22Rv1 (cell line): ENCODE data around the gene TUBB2B.

ENCODE experiments used
- CTCF ChIP-seq: fragments of 450-650 bp; IDR thresholded peaks from 2 replicates; pipeline ENCODE4 v1.5.1; 2017; ENCODE audit warnings: mild to moderate bottlenecking
- ZFX ChIP-seq: fragments of 450-650 bp; IDR thresholded peaks from 2 replicates; pipeline ENCODE4 v1.6.1; 2017; ENCODE audit warnings: antibody characterized with exemption, borderline replicate concordance

- no peak for TF ChIP-seq CTCF
- TF ChIP-seq ZFX = no peak
Observed at GRCh38 chr6:3188262-3188661, 39.2 kb downstream of the TUBB2B start.
